ENCODE data around the gene CR1.

The CR1 gene

GRCh38 chr1:207495801-207496792 is at the start of gene CR1:
Gene CR1 (plus strand): TSS chr1:207496157. CDS start chr1:207496268, 111 bp downstream.
- H3K9me3 Mint-ChIP-seq, result no peaks in the 10 kb centered on the region
- H3K36me3 Mint-ChIP-seq, result no peaks in the 10 kb centered on the region
- H3K27ac Mint-ChIP-seq, result no peak within 1 kb of the TSS
- peak within 1 kb of the TSS; percentile 57 for H3K4me3 Mint-ChIP-seq
- H3K4me1 Mint-ChIP-seq, result peaks cover 15% of the 10 kb centered on the region
- DNase-seq (ENCODE audit: low spot score in 2 of 2), result no peak
- ATAC-seq, result peak; percentile 59

GRCh38 chr1:207453710-207454045 is 42.3 kb upstream of the CR1 start:
- H3K36me3 Mint-ChIP-seq, result no peaks in the 10 kb centered on the region
- no peaks in the 10 kb centered on the region for H3K9me3 Mint-ChIP-seq
- no peak overlapping the region for H3K27ac Mint-ChIP-seq
- peaks cover 8% of the 10 kb centered on the region for H3K4me1 Mint-ChIP-seq
- no peak for ATAC-seq
- DNase-seq (ENCODE audit: low spot score in 2 of 2), result no peak
- H3K4me3 Mint-ChIP-seq, result peak overlapping the region; percentile 21

- no peak within 1 kb of the TSS for H3K27ac Mint-ChIP-seq
- DNase-seq (ENCODE audit: low spot score in 2 of 2), result peak; percentile 9 to 51
- H3K4me3 Mint-ChIP-seq, result peak within 1 kb of the TSS; percentile 21
- no peaks in the 10 kb centered on the region for H3K36me3 Mint-ChIP-seq
- H3K9me3 Mint-ChIP-seq, result no peaks in the 10 kb centered on the region
- peaks cover 8% of the 10 kb centered on the region for H3K4me1 Mint-ChIP-seq
- ATAC-seq, result peak; percentile 85
These were observed 41.7 kb upstream of the CR1 start, which contains the start of gene CR2 for GRCh38 chr1:207454046-207454964. Gene CR2 (plus strand): TSS chr1:207454328. CDS start chr1:207454419, 91 bp downstream.

DNA sequence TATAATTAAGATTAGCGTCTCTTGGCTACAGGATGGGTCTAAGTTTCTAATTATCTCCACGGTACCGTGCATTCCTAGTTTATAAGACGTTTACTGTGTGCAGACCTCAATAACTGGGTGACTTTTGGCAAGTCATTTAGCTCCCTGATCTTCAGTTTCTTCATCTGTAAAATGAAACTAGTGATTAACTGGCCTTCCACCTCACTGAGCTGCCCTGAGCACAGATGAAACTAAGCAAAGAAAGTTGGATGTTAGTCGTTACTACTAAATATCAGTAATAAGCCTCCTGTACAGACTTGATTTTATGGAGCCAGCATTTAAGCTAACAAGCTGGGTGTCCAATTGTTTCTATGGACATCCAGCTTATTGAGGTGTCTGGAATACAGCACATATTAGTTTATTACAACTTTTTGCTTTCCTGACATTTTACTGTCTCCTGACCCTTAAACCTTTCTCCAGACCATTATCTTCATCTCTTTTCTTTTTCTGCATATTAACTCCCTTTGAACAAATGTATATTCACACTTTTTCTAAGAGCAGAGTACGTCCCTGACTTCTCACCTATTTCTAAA is 40.7 kb upstream of the CR1 start:
- H3K9me3 Mint-ChIP-seq, result no peaks in the 10 kb centered on the region
- H3K27ac Mint-ChIP-seq, result no peak overlapping the region
- peaks cover 8% of the 10 kb centered on the region for H3K4me1 Mint-ChIP-seq
- H3K36me3 Mint-ChIP-seq, result no peaks in the 10 kb centered on the region
- H3K4me3 Mint-ChIP-seq, result peak overlapping the region; percentile 21
- ATAC-seq (peak; percentile 63), DNase-seq (ENCODE audit: low spot score in 2 of 2) (no peak)

GRCh38 chr1:207458414-207458813 is 37.5 kb upstream of the CR1 start:
- H3K4me3 Mint-ChIP-seq, result no peak overlapping the region
- DNase-seq (ENCODE audit: low spot score in 2 of 2) (no peak), ATAC-seq (no peak)
- peaks cover 8% of the 10 kb centered on the region for H3K4me1 Mint-ChIP-seq
- no peak overlapping the region for H3K27ac Mint-ChIP-seq
- H3K36me3 Mint-ChIP-seq, result no peaks in the 10 kb centered on the region
- H3K9me3 Mint-ChIP-seq, result no peaks in the 10 kb centered on the region

DNA sequence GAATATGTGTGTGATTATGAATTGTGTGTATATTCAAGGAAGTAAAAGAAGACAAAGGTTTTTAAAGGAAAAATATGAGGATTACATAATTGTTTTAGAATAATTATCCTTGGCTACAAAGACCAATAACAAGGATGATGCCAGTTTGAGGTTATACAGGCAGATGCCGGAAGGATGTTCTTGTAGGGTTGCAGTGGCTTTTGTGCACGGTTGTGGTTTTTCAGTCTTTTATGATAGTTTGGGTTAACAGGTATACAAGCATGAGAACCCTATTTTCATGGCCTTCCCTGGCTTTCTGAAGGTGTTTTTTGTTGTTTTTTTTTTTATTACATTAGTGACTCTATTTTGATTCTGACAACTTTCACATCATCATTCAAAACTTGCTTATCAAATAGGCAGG is 36.9 kb upstream of the CR1 start:
- Mint-ChIP-seq H3K36me3 (no peaks in the 10 kb centered on the region), H3K4me1 (peaks cover 8% of the 10 kb centered on the region), H3K27ac (no peak overlapping the region), H3K4me3 (no peak overlapping the region), H3K9me3 (no peaks in the 10 kb centered on the region)
- DNase-seq (ENCODE audit: low spot score in 2 of 2), result no peak
- ATAC-seq, result no peak

DNA sequence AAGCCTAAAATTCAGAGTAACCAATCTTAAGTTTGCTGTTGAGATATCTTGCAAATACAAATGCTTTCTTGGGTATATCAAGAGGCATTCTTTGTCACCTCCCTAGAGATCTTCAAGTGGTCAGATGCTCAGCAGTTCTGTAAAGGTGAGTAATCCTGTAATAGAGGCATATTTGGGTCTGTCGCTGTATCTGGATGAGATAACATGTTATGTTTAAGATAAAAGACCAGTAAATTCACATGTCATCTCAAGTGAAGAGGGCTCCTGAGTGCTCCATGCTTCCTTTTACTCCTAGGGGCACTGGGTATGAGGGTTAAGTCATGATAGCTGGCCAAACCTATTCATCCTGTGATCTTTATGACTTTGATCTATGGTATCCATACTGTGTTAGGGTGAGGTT is 34.3 kb upstream of the CR1 start:
- Mint-ChIP-seq H3K4me3 (no peak overlapping the region), H3K36me3 (no peaks in the 10 kb centered on the region), H3K4me1 (no peaks in the 10 kb centered on the region), H3K9me3 (no peaks in the 10 kb centered on the region), H3K27ac (no peak overlapping the region)
- ATAC-seq (no peak), DNase-seq (ENCODE audit: low spot score in 2 of 2) (no peak)

GRCh38 chr1:207462535-207462934 is 33.4 kb upstream of the CR1 start:
- Mint-ChIP-seq H3K4me1 (no peaks in the 10 kb centered on the region), H3K27ac (no peak overlapping the region), H3K9me3 (no peaks in the 10 kb centered on the region), H3K4me3 (no peak overlapping the region), H3K36me3 (no peaks in the 10 kb centered on the region)
- ATAC-seq, result peak; percentile 51
- DNase-seq (ENCODE audit: low spot score in 2 of 2), result no peak

- Mint-ChIP-seq H3K36me3 (no peaks in the 10 kb centered on the region), H3K4me3 (no peak overlapping the region), H3K9me3 (no peaks in the 10 kb centered on the region), H3K4me1 (no peaks in the 10 kb centered on the region), H3K27ac (no peak overlapping the region)
- ATAC-seq (peak; percentile 71), DNase-seq (ENCODE audit: low spot score in 2 of 2) (no peak)
These were observed 32.9 kb upstream of the CR1 start for GRCh38 chr1:207463021-207463420.

- Mint-ChIP-seq H3K36me3 (no peaks in the 10 kb centered on the region), H3K4me3 (no peak overlapping the region), H3K4me1 (no peaks in the 10 kb centered on the region), H3K27ac (no peak overlapping the region), H3K9me3 (no peaks in the 10 kb centered on the region)
- DNase-seq (ENCODE audit: low spot score in 2 of 2) (no peak), ATAC-seq (no peak)
These were observed 32.4 kb upstream of the CR1 start for GRCh38 chr1:207463571-207463970.

- H3K9me3 Mint-ChIP-seq, result no peaks in the 10 kb centered on the region
- DNase-seq (ENCODE audit: low spot score in 2 of 2) (no peak), ATAC-seq (peak; percentile 96)
- H3K36me3 Mint-ChIP-seq, result no peaks in the 10 kb centered on the region
- peaks cover 9% of the 10 kb centered on the region for H3K4me1 Mint-ChIP-seq
- no peak overlapping the region for H3K27ac Mint-ChIP-seq
- no peak overlapping the region for H3K4me3 Mint-ChIP-seq
These were observed 25.0 kb upstream of the CR1 start for GRCh38 chr1:207470927-207471326.

DNA sequence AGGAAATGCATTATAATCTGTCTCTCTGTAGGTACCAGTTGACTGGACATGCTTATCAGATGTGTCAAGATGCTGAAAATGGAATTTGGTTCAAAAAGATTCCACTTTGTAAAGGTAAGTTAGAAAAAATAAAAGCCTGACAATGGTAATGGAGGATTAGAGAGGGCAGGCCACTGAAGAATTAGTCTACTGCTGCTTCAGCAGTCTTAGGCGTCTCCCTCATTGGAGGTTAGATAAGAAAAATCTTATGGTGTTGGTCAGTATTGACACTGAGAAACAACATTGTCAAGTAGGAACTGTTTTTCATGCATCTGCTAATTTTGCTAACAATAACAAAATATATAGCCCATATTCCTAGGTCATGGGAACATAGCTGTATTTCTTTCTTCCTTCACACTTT is 21.7 kb upstream of the CR1 start:
- no peak for DNase-seq (ENCODE audit: low spot score in 2 of 2)
- no peak for ATAC-seq
- H3K4me3 Mint-ChIP-seq, result no peak overlapping the region
- no peak overlapping the region for H3K27ac Mint-ChIP-seq
- no peaks in the 10 kb centered on the region for H3K36me3 Mint-ChIP-seq
- H3K9me3 Mint-ChIP-seq, result no peaks in the 10 kb centered on the region
- H3K4me1 Mint-ChIP-seq, result peaks cover 9% of the 10 kb centered on the region

GRCh38 chr1:207486198-207486597 is 9.8 kb upstream of the CR1 start:
- H3K9me3 Mint-ChIP-seq, result no peaks in the 10 kb centered on the region
- no peak overlapping the region for H3K27ac Mint-ChIP-seq
- DNase-seq (ENCODE audit: low spot score in 2 of 2) (no peak), ATAC-seq (no peak)
- H3K4me3 Mint-ChIP-seq, result no peak overlapping the region
- H3K36me3 Mint-ChIP-seq, result no peaks in the 10 kb centered on the region
- H3K4me1 Mint-ChIP-seq, result no peaks in the 10 kb centered on the region

DNA sequence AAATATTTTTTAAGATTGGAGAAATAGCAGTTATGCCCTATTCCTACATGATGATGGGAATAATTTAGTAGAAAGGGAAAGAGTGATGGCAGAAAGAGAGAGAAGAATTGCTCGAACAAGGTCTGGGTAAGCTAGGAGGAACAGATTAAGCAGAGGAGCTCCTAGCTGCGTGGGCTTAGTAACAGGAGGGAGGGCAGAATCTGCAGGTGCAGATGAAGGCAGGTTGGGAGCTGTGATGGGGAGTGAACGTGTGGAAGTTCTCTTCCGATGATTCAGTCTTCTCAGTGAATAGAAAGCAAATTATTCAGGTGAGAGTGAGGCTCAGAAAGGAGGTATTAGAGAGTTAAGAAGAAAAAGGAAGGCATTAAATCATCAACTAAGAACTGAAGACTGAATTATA is 8.3 kb upstream of the CR1 start:
- no peaks in the 10 kb centered on the region for H3K36me3 Mint-ChIP-seq
- no peaks in the 10 kb centered on the region for H3K4me1 Mint-ChIP-seq
- ATAC-seq (no peak), DNase-seq (ENCODE audit: low spot score in 2 of 2) (no peak)
- H3K9me3 Mint-ChIP-seq, result no peaks in the 10 kb centered on the region
- no peak overlapping the region for H3K27ac Mint-ChIP-seq
- no peak overlapping the region for H3K4me3 Mint-ChIP-seq

GRCh38 chr1:207493212-207493611 is 2.7 kb upstream of the CR1 start:
- ATAC-seq (no peak), DNase-seq (ENCODE audit: low spot score in 2 of 2) (no peak)
- H3K36me3 Mint-ChIP-seq, result no peaks in the 10 kb centered on the region
- peaks cover 9% of the 10 kb centered on the region for H3K4me1 Mint-ChIP-seq
- no peak overlapping the region for H3K4me3 Mint-ChIP-seq
- H3K9me3 Mint-ChIP-seq, result no peaks in the 10 kb centered on the region
- H3K27ac Mint-ChIP-seq, result no peak overlapping the region
